Motor neuron (in vitro differentiated cells): ENCODE results near the gene APC. TPM values are rescaled to one million over a fixed set of nuclear protein-coding genes. Genes with fewer than 3 reads are reported as not detected.

ENCODE experiments used
- ATAC-seq, 8 experiments: fragments of 200-7000 bp; cut with Tn5 transposase; replicated peaks in 6 of 8; 2 replicates each; pipeline ENCODE4 v1.8.0; 2021; ENCODE audit warnings: mild to moderate bottlenecking in 8 of 8, moderate library complexity in 8 of 8
- H3K27ac ChIP-seq, 2 donors: fragments of 250-450 bp; sonication (Bioruptor Pico); 2 replicates each; pipeline ENCODE4 v1.9.0; 2021; ENCODE audit warnings: antibody characterized with exemption in 2 of 2, mild to moderate bottlenecking in 2 of 2, moderate library complexity in 1 of 2
- H3K4me1 ChIP-seq, 2 donors: fragments of 250-450 bp; sonication (Bioruptor Pico); replicated peaks in 1 of 2; 2 replicates each; pipeline ENCODE4 v1.6.1; 2021; ENCODE audit warnings: antibody characterized with exemption in 2 of 2, mild to moderate bottlenecking in 2 of 2, moderate library complexity in 1 of 2
- H3K4me3 ChIP-seq, 5 donors: fragments of 250-450 bp; sonication (Bioruptor Pico); 2 replicates each; pipeline ENCODE4 v1.9.0; 2021; ENCODE audit warnings: antibody characterized with exemption in 5 of 5, mild to moderate bottlenecking in 5 of 5, moderate library complexity in 4 of 5
- WGBS, 10 experiments: fragments of 450-650 bp; shearing (Covaris generic); methylation state at CpG; one replicate each; pipeline ENCODE4 v1.0.0; 2022; 5-methylcytosine and 5-hydroxymethylcytosine counted together
- in situ Hi-C, 9 experiments: fragments of 400-800 bp; cut with MboI; loops; one replicate each; pipeline ENCODE4 v1.15.0; 2021; ENCODE audit warnings: low sequenced_read_pairs in 9 of 9, low pct_unique_long_range_greater_than_20kb in 2 of 9; ENCODE audit not compliant: unreplicated experiment in 9 of 9
- total RNA-seq, 8 experiments: library from RNA; unstranded; fragments of 300-600 nt; gene quantifications; 2 replicates each; pipeline versions ENCODE4 v1.2.3 to v1.2.4, GENCODE V29; 2022

APC gene
- total RNA-seq, 8 experiments from 2014 or later: 28.6 to 113 (median 53.9) TPM

- Histone ChIP-seq H3K27ac (no peak overlapping the region), H3K4me3 (no peak overlapping the region), H3K4me1 (peaks cover 0 to 15% of the 10 kb centered on the region in 2 donors)
- in situ Hi-C loops: no loop called here
- no peak for ATAC-seq
- WGBS, 10 experiments: 29 to 90% (median 66%) methylated on average over 1 to 2 of the region's 2 CpGs
Observed at GRCh38 chr5:112795944-112796678, 58.4 kb downstream of the APC start.

GRCh38 chr5:112799661-112800060, 62.0 kb downstream of the APC start:
- WGBS, 10 experiments: 73 to 100% (median 86%) methylated on average over 1 to 3 of the region's 3 CpGs
- no peak overlapping the region for H3K4me3 ChIP-seq
- peaks cover 0 to 22% of the 10 kb centered on the region in 2 donors for H3K4me1 ChIP-seq
- in situ Hi-C loops: no loop called here
- no peak overlapping the region for H3K27ac ChIP-seq
- peak in 1 of 8 experiments; percentile 29 for ATAC-seq

GRCh38 chr5:112800891-112801290, 63.2 kb downstream of the APC start:
- H3K4me1 ChIP-seq: peaks cover 0 to 22% of the 10 kb centered on the region in 2 donors
- ATAC-seq: peak in 5 of 8 experiments; percentile 69 to 92 (median 83)
- peak overlapping the region in 1 of 2 donors; percentile 78 for H3K27ac ChIP-seq
- in situ Hi-C loops: no loop called here
- H3K4me3 ChIP-seq: peak overlapping the region in 3 of 5 donors; percentile 12 to 25 (median 23)
- 55 to 98% (median 78%) methylated on average over 1 to 6 of the region's 6 CpGs; no CpG with 5 or more reads in 1 of the 10 experiments for WGBS, 10 experiments

- no peak for ATAC-seq
- WGBS, 10 experiments: 100% methylated on average over 1 of the region's 1 CpG; no CpG with 5 or more reads in 4 of the 10 experiments
- Histone ChIP-seq H3K4me1 (no peaks in the 10 kb centered on the region), H3K4me3 (no peak overlapping the region), H3K27ac (no peak overlapping the region)
- in situ Hi-C loops: no loop called here
Observed at GRCh38 chr5:112811023-112811422, 73.3 kb downstream of the APC start.

- Histone ChIP-seq H3K4me1 (no peaks in the 10 kb centered on the region), H3K27ac (no peak overlapping the region)
Observed at GRCh38 chr5:112812549-112812948, 74.9 kb downstream of the APC start.

GRCh38 chr5:112820246-112820645, 82.6 kb downstream of the APC start:
- no peaks in the 10 kb centered on the region for H3K4me1 ChIP-seq
- no peak for ATAC-seq
- in situ Hi-C loops: no loop called here
- 88 to 100% (median 100%) methylated on average over 1 of the region's 1 CpG; no CpG with 5 or more reads in 2 of the 10 experiments for WGBS, 10 experiments
- no peak overlapping the region for H3K4me3 ChIP-seq
- H3K27ac ChIP-seq: no peak overlapping the region

More at GRCh38 chr5:112812549-112812948, 74.9 kb downstream of the APC start:
- in situ Hi-C loops: no loop called here
- H3K4me3 ChIP-seq: no peak overlapping the region
- no peak for ATAC-seq
- WGBS, 10 experiments: 71 to 100% (median 86%) methylated on average over 1 of the region's 1 CpG; no CpG with 5 or more reads in 7 of the 10 experiments

- Histone ChIP-seq H3K27ac (no peak overlapping the region), H3K4me3 (no peak overlapping the region), H3K4me1 (no peaks in the 10 kb centered on the region)
- ATAC-seq: no peak
- in situ Hi-C loops: no loop called here
- 0 to 100% (median 78%) methylated on average over 1 to 4 of the region's 4 CpGs for WGBS, 10 experiments
Observed at GRCh38 chr5:112822456-112822855, 84.8 kb downstream of the APC start.

GRCh38 chr5:112823181-112823580, 85.5 kb downstream of the APC start:
- Histone ChIP-seq H3K4me3 (no peak overlapping the region), H3K4me1 (no peaks in the 10 kb centered on the region), H3K27ac (no peak overlapping the region)
- in situ Hi-C loops: no loop called here
- no peak for ATAC-seq
- WGBS, 10 experiments: 90 to 100% (median 100%) methylated on average over 1 to 2 of the region's 2 CpGs; no CpG with 5 or more reads in 2 of the 10 experiments

- no peak for ATAC-seq
- in situ Hi-C loops: no loop called here
- WGBS, 10 experiments: 60 to 100% (median 100%) methylated on average over 1 to 2 of the region's 2 CpGs; no CpG with 5 or more reads in 2 of the 10 experiments
- no peaks in the 10 kb centered on the region for H3K4me1 ChIP-seq
- no peak overlapping the region for H3K4me3 ChIP-seq
- H3K27ac ChIP-seq: no peak overlapping the region
Observed at GRCh38 chr5:112823656-112824055, 86.0 kb downstream of the APC start.

- no peak overlapping the region for H3K27ac ChIP-seq
- H3K4me3 ChIP-seq: no peak overlapping the region
- no peak for ATAC-seq
- no peaks in the 10 kb centered on the region for H3K4me1 ChIP-seq
- in situ Hi-C loops: no loop called here
Observed at GRCh38 chr5:112824197-112824596, 86.5 kb downstream of the APC start.

- ATAC-seq: no peak
- Histone ChIP-seq H3K27ac (no peak overlapping the region), H3K4me1 (no peaks in the 10 kb centered on the region), H3K4me3 (no peak overlapping the region)
- in situ Hi-C loops: no loop called here
- 33 to 100% (median 100%) methylated on average over 1 to 2 of the region's 2 CpGs; no CpG with 5 or more reads in 2 of the 10 experiments for WGBS, 10 experiments
Observed at GRCh38 chr5:112830378-112830777, 92.7 kb downstream of the APC start.

- 92 to 100% (median 100%) methylated on average over 2 to 10 of the region's 13 CpGs for WGBS, 10 experiments
- in situ Hi-C loops: no loop called here
- Histone ChIP-seq H3K4me1 (no peaks in the 10 kb centered on the region), H3K4me3 (no peak overlapping the region), H3K27ac (no peak overlapping the region)
- ATAC-seq: no peak
Observed at GRCh38 chr5:112833971-112834370, 96.3 kb downstream of the APC start.

- in situ Hi-C loops: no loop called here
- 71 to 100% (median 100%) methylated on average over 1 of the region's 1 CpG; no CpG with 5 or more reads in 2 of the 10 experiments for WGBS, 10 experiments
- ATAC-seq: no peak
- Histone ChIP-seq H3K4me1 (peaks cover 0 to 2% of the 10 kb centered on the region in 2 donors), H3K4me3 (no peak overlapping the region), H3K27ac (no peak overlapping the region)
Observed at GRCh38 chr5:112844489-112844888, 106.8 kb downstream of the APC start.

GRCh38 chr5:112846556-112846955, 108.9 kb downstream of the APC start:
- Histone ChIP-seq H3K4me3 (no peak overlapping the region), H3K27ac (no peak overlapping the region), H3K4me1 (peaks cover 0 to 2% of the 10 kb centered on the region in 2 donors)
- in situ Hi-C loops: no loop called here
- no peak for ATAC-seq
- 54 to 100% (median 87%) methylated on average over 2 to 5 of the region's 5 CpGs; no CpG with 5 or more reads in 4 of the 10 experiments for WGBS, 10 experiments
